ENCODE results near the gene PPP1R37.

GRCh38 chr19:45182758-45183157, 89.8 kb downstream of the PPP1R37 start:
- TF ChIP-seq CTCF (IDR thresholded peaks at IDR 0.05) = no peak
- TF ChIP-seq EZH2 (IDR thresholded peaks at IDR 0.05; ENCODE audit: borderline replicate concordance, insufficient read depth, low read depth, low read length, poor library complexity, severe bottlenecking) = no peak
